Heart left ventricle (tissue), 16 donors: Measurements from ENCODE around the gene ECI1. TPM values are rescaled to one million over a fixed set of nuclear protein-coding genes. Genes with fewer than 3 reads are reported as not detected.

Experiments used
- ATAC-seq, 4 donors: fragments of 200-7000 bp; cut with Tn5 transposase; one replicate each; pipeline ENCODE4 v1.9.1; 2020 to 2022; ENCODE audit warnings: moderate library complexity in 4 of 4, mild to moderate bottlenecking in 3 of 4, moderate number of reproducible peaks in 1 of 4
- DNase-seq, 5 donors: peaks; one replicate each; pipeline ENCODE4 v3.0.0-alpha.2; 2020
- H3K27ac ChIP-seq, 12 donors: fragments of 200-600 bp; sonication (generic) in 4 of 12; one replicate each; pipeline versions ENCODE4 v1.5.0 to v1.8.0; 2016 to 2022; ENCODE audit warnings: mild to moderate bottlenecking in 2 of 12
- H3K27me3 ChIP-seq, 9 donors: fragments of 200-600 bp; sonication (generic) in 2 of 9; one replicate each; pipeline versions ENCODE4 v1.5.1 to v1.8.0; 2016 to 2022; ENCODE audit warnings: mild to moderate bottlenecking in 3 of 9
- H3K36me3 ChIP-seq, 9 donors: fragments of 200-600 bp; sonication (generic) in 2 of 9; one replicate each; pipeline versions ENCODE4 v1.5.0 to v1.8.0; 2018 to 2022; ENCODE audit warnings: mild to moderate bottlenecking in 2 of 9
- H3K4me1 ChIP-seq, 12 donors: fragments of 200-600 bp; sonication (generic) in 4 of 12; one replicate each; pipeline versions ENCODE4 v1.5.0 to v1.8.0; 2016 to 2022; ENCODE audit warnings: mild to moderate bottlenecking in 3 of 12
- H3K4me3 ChIP-seq, 12 donors: fragments of 200-600 bp; sonication (generic) in 4 of 12; one replicate each; pipeline versions ENCODE4 v1.5.0 to v1.8.0; 2017 to 2022; ENCODE audit warnings: mild to moderate bottlenecking in 9 of 12, moderate library complexity in 4 of 12
- H3K9me3 ChIP-seq, 12 donors: fragments of 200-600 bp; sonication (generic) in 4 of 12; one replicate each; pipeline versions ENCODE4 v1.5.0 to v1.8.0; 2016 to 2022; ENCODE audit warnings: mild to moderate bottlenecking in 1 of 12
- CTCF ChIP-seq, 12 donors: fragments of 200-600 bp; sonication (generic) in 4 of 12; IDR thresholded peaks; one replicate each; pipeline versions ENCODE4 v1.5.0 to v1.8.0; 2018 to 2022; ENCODE audit warnings: antibody characterized with exemption in 12 of 12, mild to moderate bottlenecking in 5 of 12
- POLR2A ChIP-seq, 2 donors: fragments of 450-650 bp; IDR thresholded peaks; one replicate each; pipeline ENCODE4 v1.6.1; 2017; ENCODE audit warnings: antibody characterized with exemption in 2 of 2, mild to moderate bottlenecking in 2 of 2, moderate library complexity in 2 of 2
- WGBS, 4 donors: extraction: QIAGEN DNeasy Blood & Tissue Kit in 2 of 4; methylation state at CpG; one replicate each; pipeline versions ENCODE4 v1.1.5 to v1.1.7; 2013 to 2018; 5-methylcytosine and 5-hydroxymethylcytosine counted together
- intact Hi-C, 10 donors: fragments of 100-400 bp; cut with DNase I; formaldehyde crosslinking; loops; one replicate each; pipeline versions ENCODE4 v1.11.1 to v1.14.2; 2022
- polyA plus RNA-seq, 2 donors: library from polyadenylated mRNA; stranded (reverse); fragments of 200-250 nt; gene quantifications; one replicate each; pipeline ENCODE4 v1.2.3, GENCODE V29; 2013
- total RNA-seq, 9 donors: library from RNA; depleted of rRNA in 2 of 9; stranded (reverse); fragments of >200 nt in 2 of 9; fragmentation: NEBNext Ultra II Directional in 3 of 9; extraction: Animal tissue kit (Norgen Biotek cat#: 25700) in 3 of 9; gene quantifications; one replicate each; pipeline versions ENCODE4 v1.1.0 to v1.2.4, GENCODE V29; 2016 to 2023
- donor health status: ischemic (EF 13 %, LVEDD 7.1; RV severe dilation, severe dysfunction).
- donor health status: healthy with polysubstance abuse.
- donor health status: DM: no; HTN: yes; CAD: no.
- donor health status: DM: no; HTN: no; CAD: no.
- donor health status: ischemic (EF 25% LVEDD 6.9; RV normal size, moderate dysfunction).
- donor health status: ischemic (EF 25% LVEDD 5.7; RV mildly dilated, moderate dysfunction).
- donor health status: healthy.
- donor health status: DM: yes; HTN: yes; CAD: no.
- donor health status: ischemic (EF 35%, LVEDD 5.7; RV mildly dilated, moderate dysfunction).
- donor health status: nonischemic (EF 11% LVEDD 7.7; RV severe dilation, severe dysfunction).
- donor health status: DM: yes; HTN: yes; CAD: no.
- donor health status: PGD.
- donor health status: ischemic (EF 29% LVEDD 5.4; RV normal size, mild dysfunction).
- donor health status: nonischemic (EF 23%, LVEDD 6.1; RV moderate dilation, normal function).

ECI1 gene
- total and polyA plus RNA-seq, 11 donors: 84.6 to 340 (median 143) TPM

GRCh38 chr16:2214719-2214968 is 36.7 kb downstream of the ECI1 start, which contains the start of gene PGP:
Gene PGP, minus strand, starts transcription at chr16:2214840. Its CDS starts 63 bp downstream, at chr16:2214777.
- DNase-seq (no peak), ATAC-seq (peak in 2 of 4 donors; percentile 82 to 87)
- Histone ChIP-seq H3K27me3 (no peaks in the 10 kb centered on the region), H3K9me3 (no peaks in the 10 kb centered on the region), H3K4me3 (peak within 1 kb of the TSS; percentile 64 to 99 (median 88)), H3K27ac (peak within 1 kb of the TSS; percentile 84 to 99 (median 95)), H3K4me1 (peaks cover 14 to 49% (median 29%) of the 10 kb centered on the region in 12 donors), H3K36me3 (peaks cover 0 to 14% (median 5%) of the 10 kb centered on the region in 9 donors)
- TF ChIP-seq CTCF (IDR thresholded peaks at IDR 0.05) (no peak), POLR2A (IDR thresholded peaks at IDR 0.05) (no peak)
- WGBS, 4 donors: 0 to 1% (median 1%) methylated on average over 14 to 48 of the region's 48 CpGs
- intact Hi-C loops: loop anchor here in 1 of 10 donors (10.0 kb wide), 1 partner anchor 60 kb away; the partner anchor contains the start of gene TRAF7

- Histone ChIP-seq H3K27ac (peak overlapping the region; percentile 27 to 94 (median 88)), H3K36me3 (peaks cover 0 to 20% (median 11%) of the 10 kb centered on the region in 9 donors), H3K27me3 (no peaks in the 10 kb centered on the region), H3K9me3 (no peaks in the 10 kb centered on the region), H3K4me3 (peak overlapping the region; percentile 64 to 99 (median 88)), H3K4me1 (peaks cover 14 to 52% (median 29%) of the 10 kb centered on the region in 12 donors)
- intact Hi-C loops: loop anchor here in 1 of 10 donors (10.0 kb wide), 1 partner anchor 59 kb away; the partner anchor contains the start of gene TRAF7
- no peak for DNase-seq
- ATAC-seq: no peak
- TF ChIP-seq POLR2A (IDR thresholded peaks at IDR 0.05) (no peak), CTCF (IDR thresholded peaks at IDR 0.05) (no peak)
- 1 to 5% (median 1%) methylated on average over 10 to 98 of the region's 98 CpGs for WGBS, 4 donors
Observed at GRCh38 chr16:2213817-2214718, 37.3 kb downstream of the ECI1 start.

GRCh38 chr16:2212362-2213324 is 38.7 kb downstream of the ECI1 start:
- ATAC-seq: peak; percentile 2 to 41 (median 35)
- 40 to 45% (median 44%) methylated on average over 18 to 19 of the region's 19 CpGs for whole genome bisulfite sequencing, 4 donors
- peak overlapping the region; percentile 64 to 99 (median 88) for H3K4me3 ChIP-seq

More at GRCh38 chr16:2212362-2213324, 38.7 kb downstream of the ECI1 start:
- peak in 3 of 5 donors; percentile 70 to 83 (median 80) for DNase-seq
- intact Hi-C loops: loop anchor here in 1 of 10 donors (10.0 kb wide), 1 partner anchor 58 kb away; the partner anchor contains the start of gene TRAF7
- Histone ChIP-seq H3K27me3 (no peaks in the 10 kb centered on the region), H3K36me3 (peaks cover 0 to 34% (median 25%) of the 10 kb centered on the region in 9 donors), H3K4me1 (peaks cover 14 to 58% (median 29%) of the 10 kb centered on the region in 12 donors), H3K9me3 (no peaks in the 10 kb centered on the region), H3K27ac (peak overlapping the region in 11 of 12 donors; percentile 69 to 94 (median 88))
- peak in 1 of 2 donors; percentile 37 for TF ChIP-seq POLR2A (IDR thresholded peaks at IDR 0.05)
- TF ChIP-seq CTCF (IDR thresholded peaks at IDR 0.05): no peak
